T follicular helper cell (primary cell): ENCODE results near the gene TANK.
A peak's percentile ranks its signal among the peaks of the same experiment; 100 is the strongest.

Source experiments
- DNase-seq: peaks from one replicate; pipeline ENCODE4 v3.0.0-alpha.2; 2020; ENCODE audit warnings: low read depth

The TANK gene

GRCh38 chr2:161232571-161232970, 72.3 kb downstream of the TANK start:
- DNase-seq, result no peak

GRCh38 chr2:161233858-161234431, 73.7 kb downstream of the TANK start:
- DNase-seq, result no peak

- no peak for DNase-seq
Measured at GRCh38 chr2:161234627-161235026, 74.4 kb downstream of the TANK start.

- DNase-seq, result peak; percentile 44
Measured at GRCh38 chr2:161237392-161238264, 77.4 kb downstream of the TANK start.

GRCh38 chr2:161238265-161238559, 78.0 kb downstream of the TANK start:
- no peak for DNase-seq

- DNase-seq, result peak; percentile 63
Measured at GRCh38 chr2:161238560-161239325, 78.5 kb downstream of the TANK start.

- DNase-seq, result no peak
Measured at GRCh38 chr2:161239326-161240109, 79.3 kb downstream of the TANK start.

GRCh38 chr2:161241894-161242293, 81.7 kb downstream of the TANK start:
- no peak for DNase-seq

GRCh38 chr2:161243312-161243711, 83.1 kb downstream of the TANK start:
- no peak for DNase-seq

- no peak for DNase-seq
Measured at GRCh38 chr2:161243905-161244304, 83.7 kb downstream of the TANK start.

GRCh38 chr2:161244387-161245260, 84.4 kb downstream of the TANK start:
- peak; percentile 72 for DNase-seq

GRCh38 chr2:161245261-161245553, 85.0 kb downstream of the TANK start:
- DNase-seq, result no peak

GRCh38 chr2:161245671-161246070, 85.4 kb downstream of the TANK start:
- no peak for DNase-seq

- DNase-seq, result no peak
Measured at GRCh38 chr2:161246281-161246680, 86.1 kb downstream of the TANK start.

GRCh38 chr2:161250864-161251436, 90.7 kb downstream of the TANK start:
- DNase-seq, result no peak

- no peak for DNase-seq
Measured at GRCh38 chr2:161257123-161257952, 97.1 kb downstream of the TANK start.

GRCh38 chr2:161265874-161266273, 105.6 kb downstream of the TANK start:
- no peak for DNase-seq

GRCh38 chr2:161269111-161269510, 108.9 kb downstream of the TANK start:
- DNase-seq, result no peak

GRCh38 chr2:161273038-161273760, 113.0 kb downstream of the TANK start:
- no peak for DNase-seq
